HepG2 (cell line): ENCODE data around the gene STK38L. TPM values are rescaled to one million over a fixed set of nuclear protein-coding genes. Genes with fewer than 3 reads are reported as not detected.

Experiments
- BCL6 ChIP-seq: IDR thresholded peaks from 2 replicates; pipeline ENCODE4 v1.6.1; 2016; ENCODE audit warnings: missing genetic modification reagents, missing compliant biosample characterization
- MEIS1 ChIP-seq: sonication (generic); formaldehyde crosslinking; IDR thresholded peaks from 2 replicates; pipeline ENCODE4 v1.9.0; 2021; ENCODE audit warnings: mild to moderate bottlenecking, missing genetic modification reagents, moderate library complexity, borderline replicate concordance
- NFKBIZ ChIP-seq: IDR thresholded peaks from 2 replicates; pipeline ENCODE4 v1.6.1; 2018; ENCODE audit warnings: missing genetic modification reagents, missing compliant biosample characterization
- SP140L ChIP-seq: sonication (generic); formaldehyde crosslinking; IDR thresholded peaks from 2 replicates; pipeline ENCODE4 v1.4.0; 2020; ENCODE audit warnings: missing genetic modification reagents, borderline replicate concordance
- THAP8 ChIP-seq: sonication (generic); formaldehyde crosslinking; IDR thresholded peaks from 2 replicates; pipeline ENCODE4 v1.5.1; 2020; ENCODE audit warnings: missing genetic modification reagents, mild to moderate bottlenecking, borderline replicate concordance
- WIZ ChIP-seq: sonication (generic); formaldehyde crosslinking; IDR thresholded peaks from 2 replicates; pipeline ENCODE4 v1.5.1; 2020; ENCODE audit warnings: mild to moderate bottlenecking, missing genetic modification reagents
- ZHX1 ChIP-seq: sonication (generic); formaldehyde crosslinking; IDR thresholded peaks from 2 replicates; pipeline ENCODE4 v1.8.1; 2022; ENCODE audit warnings: low read depth, mild to moderate bottlenecking, missing genetic modification reagents
- ZNF225 ChIP-seq: sonication (generic); formaldehyde crosslinking; IDR thresholded peaks from 2 replicates; pipeline ENCODE4 v1.4.0; 2020; ENCODE audit warnings: mild to moderate bottlenecking, missing genetic modification reagents
- ZNF441 ChIP-seq: sonication (generic); formaldehyde crosslinking; IDR thresholded peaks from 2 replicates; pipeline ENCODE4 v1.7.0; 2021; ENCODE audit warnings: missing genetic modification reagents, borderline replicate concordance
- ZNF513 ChIP-seq: sonication (generic); formaldehyde crosslinking; conservative IDR thresholded peaks from 2 replicates; pipeline ENCODE4 v1.5.0; 2020; ENCODE audit warnings: missing genetic modification reagents
- ZNF557 ChIP-seq: sonication (generic); formaldehyde crosslinking; IDR thresholded peaks from 2 replicates; pipeline ENCODE4 v1.4.0; 2020; ENCODE audit warnings: missing genetic modification reagents
- ZNF580 ChIP-seq: IDR thresholded peaks from 2 replicates; pipeline ENCODE4 v1.6.1; 2016; ENCODE audit warnings: low read depth, borderline replicate concordance
- ZNF639 ChIP-seq: conservative IDR thresholded peaks from 2 replicates; pipeline ENCODE4 v1.6.1; 2018; ENCODE audit warnings: missing genetic modification reagents
- ZNF720 ChIP-seq: sonication (generic); formaldehyde crosslinking; IDR thresholded peaks from 2 replicates; pipeline ENCODE4 v1.4.0; 2020; ENCODE audit warnings: missing genetic modification reagents
- ZNF839 ChIP-seq: sonication (generic); formaldehyde crosslinking; IDR thresholded peaks from 2 replicates; pipeline ENCODE4 v1.4.0; 2020; ENCODE audit warnings: missing genetic modification reagents, mild to moderate bottlenecking, borderline replicate concordance
- ZNF850 ChIP-seq: sonication (generic); formaldehyde crosslinking; conservative IDR thresholded peaks from 2 replicates; pipeline ENCODE4 v1.9.0; 2021; ENCODE audit warnings: mild to moderate bottlenecking, missing genetic modification reagents
- polyA plus RNA-seq, 8 experiments: library from polyadenylated mRNA; depleted of rRNA in 3 of 8; stranded (reverse) in 7 of 8; unstranded in 1 of 8; fragments of >200 nt; fragmentation: Illumina TruSeq in 4 of 8; extraction: Trizol in 4 of 8; gene quantifications; 2 replicates each; pipeline versions ENCODE4 v1.2.1 to v1.2.3, GENCODE V29; 2011 to 2016; ENCODE audit warnings: low read depth in 4 of 8, missing spikeins in 1 of 8, mixed read lengths in 1 of 8; ENCODE audit not compliant: insufficient read depth in 1 of 8
- total RNA-seq, 5 experiments: library from RNA; depleted of rRNA; stranded (reverse); fragments of >200 nt; fragmentation: Illumina TruSeq; extraction: Trizol; gene quantifications; 2 replicates each; pipeline ENCODE4 v1.2.3, GENCODE V29; 2016; ENCODE audit warnings: low read depth in 1 of 5
- TF ChIP-seq, protein P1 (sequence below): sonication (generic); formaldehyde crosslinking; IDR thresholded peaks from 2 replicates; pipeline ENCODE4 v1.5.0; 2020; ENCODE audit warnings: mild to moderate bottlenecking, missing genetic modification reagents
- TF ChIP-seq, protein P2 (sequence below): sonication (generic); formaldehyde crosslinking; IDR thresholded peaks from 2 replicates; pipeline ENCODE4 v1.4.0; 2020; ENCODE audit warnings: missing genetic modification reagents

STK38L gene
- total and polyA plus RNA-seq, 2 of the 13 experiments (the other 11 are each of a cell fraction or from before 2014, with no cell fraction given) = 6.1 to 26.4 TPM

GRCh38 chr12:27213830-27214787 is 30.0 kb upstream of the STK38L start (continued):
- TF ChIP-seq ZNF639 (CRISPR knock-in tag) (no peak), BCL6 (peak; percentile 29), ZNF441 (peak; percentile 61; the same call in 1 of the 2 replicates), NFKBIZ (CRISPR knock-in tag) (no peak), ZNF839 (no peak), ZNF557 (peak; percentile 78; the same call in 1 of the 2 replicates), ZNF513 (CRISPR knock-in tag) (no peak), SP140L (no peak), ZNF225 (peak; percentile 64), ZNF850 (no peak), ZNF580 (CRISPR knock-in tag) (peak; percentile 85), THAP8 (no peak; the same call in 1 of the 2 replicates), ZNF720 (CRISPR knock-in tag) (no peak), MEIS1 (peak; percentile 82; the same call in 1 of the 2 replicates), ZHX1 (no peak), WIZ (CRISPR knock-in tag) (peak; percentile 78)
- TF ChIP-seq, protein P1, sequence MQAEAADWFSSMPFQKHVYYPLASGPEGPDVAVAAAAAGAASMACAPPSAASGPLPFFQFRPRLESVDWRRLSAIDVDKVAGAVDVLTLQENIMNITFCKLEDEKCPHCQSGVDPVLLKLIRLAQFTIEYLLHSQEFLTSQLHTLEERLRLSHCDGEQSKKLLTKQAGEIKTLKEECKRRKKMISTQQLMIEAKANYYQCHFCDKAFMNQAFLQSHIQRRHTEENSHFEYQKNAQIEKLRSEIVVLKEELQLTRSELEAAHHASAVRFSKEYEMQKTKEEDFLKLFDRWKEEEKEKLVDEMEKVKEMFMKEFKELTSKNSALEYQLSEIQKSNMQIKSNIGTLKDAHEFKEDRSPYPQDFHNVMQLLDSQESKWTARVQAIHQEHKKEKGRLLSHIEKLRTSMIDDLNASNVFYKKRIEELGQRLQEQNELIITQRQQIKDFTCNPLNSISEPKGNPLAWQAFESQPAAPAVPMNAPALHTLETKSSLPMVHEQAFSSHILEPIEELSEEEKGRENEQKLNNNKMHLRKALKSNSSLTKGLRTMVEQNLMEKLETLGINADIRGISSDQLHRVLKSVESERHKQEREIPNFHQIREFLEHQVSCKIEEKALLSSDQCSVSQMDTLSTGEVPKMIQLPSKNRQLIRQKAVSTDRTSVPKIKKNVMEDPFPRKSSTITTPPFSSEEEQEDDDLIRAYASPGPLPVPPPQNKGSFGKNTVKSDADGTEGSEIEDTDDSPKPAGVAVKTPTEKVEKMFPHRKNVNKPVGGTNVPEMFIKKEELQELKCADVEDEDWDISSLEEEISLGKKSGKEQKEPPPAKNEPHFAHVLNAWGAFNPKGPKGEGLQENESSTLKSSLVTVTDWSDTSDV (CRISPR knock-in tag) = no peak
- TF ChIP-seq, protein P2, sequence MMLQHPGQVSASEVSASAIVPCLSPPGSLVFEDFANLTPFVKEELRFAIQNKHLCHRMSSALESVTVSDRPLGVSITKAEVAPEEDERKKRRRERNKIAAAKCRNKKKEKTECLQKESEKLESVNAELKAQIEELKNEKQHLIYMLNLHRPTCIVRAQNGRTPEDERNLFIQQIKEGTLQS (CRISPR knock-in tag) = no peak
